ENCODE data around the gene TNNC1. TPM values are rescaled to one million over a fixed set of nuclear protein-coding genes. Genes with fewer than 3 reads are reported as not detected.

Gene TNNC1
- total and polyA plus RNA-seq, 2 donors (not counting 1 experiment from before 2014, with no cell fraction given), result 1.1 to 5.4 TPM

GRCh38 chr3:52452126-52452525, 1.7 kb downstream of the TNNC1 start:
- Histone ChIP-seq H2AFZ (ENCODE audit: insufficient read depth, low read depth, low read length, poor library complexity, severe bottlenecking) (no peak overlapping the region), H3K27me3 (replicated peaks in 1 of 4; ENCODE audit: control extremely low read depth in 1 of 4, control insufficient read depth in 3 of 4, insufficient read depth in 4 of 4, low read length in 3 of 4) (no peaks in the 10 kb centered on the region), H3K36me3 (replicated peaks in 1 of 2; ENCODE audit: control extremely low read depth in 1 of 2, control insufficient read depth in 1 of 2, extremely low read depth in 1 of 2, insufficient read depth in 2 of 2, low read length in 1 of 2) (peaks cover 0 to under 1% of the 10 kb centered on the region in 2 experiments), H3K27ac (ENCODE audit: low read length in 2 of 2) (no peak overlapping the region), H3K4me3 (ENCODE audit: control extremely low read depth in 1 of 5, extremely low read depth in 1 of 5, insufficient read depth in 1 of 5, low read depth in 2 of 5, low read length in 4 of 5) (no peak overlapping the region), H3K4me2 (replicated peaks; ENCODE audit: low read depth, low read length, poor library complexity, severe bottlenecking) (no peak overlapping the region), H3K4me1 (ENCODE audit: control insufficient read depth in 2 of 2, insufficient read depth in 2 of 2, low read length in 2 of 2) (peaks cover 16 to 26% of the 10 kb centered on the region in 2 donors), H3K9ac (ENCODE audit: low read length) (no peak overlapping the region), H3K79me2 (ENCODE audit: control insufficient read depth, insufficient read depth, low read length) (peaks cover 41% of the 10 kb centered on the region), H4K20me1 (ENCODE audit: control insufficient read depth, insufficient read depth, low read length, poor library complexity, severe bottlenecking) (no peaks in the 10 kb centered on the region), H3K9me3 (ENCODE audit: control extremely low read depth in 1 of 3, control insufficient read depth in 2 of 3, insufficient read depth in 1 of 3, low read length in 2 of 3) (no peaks in the 10 kb centered on the region)
- Mint-ChIP-seq H3K27me3 (no peaks in the 10 kb centered on the region), H3K4me3 (no peak overlapping the region), H3K27ac (no peak overlapping the region), H3K4me1 (peaks cover 23% of the 10 kb centered on the region), H3K9me3 (ENCODE audit: insufficient read depth) (no peaks in the 10 kb centered on the region)
- DNase-seq (no peak), ATAC-seq (ENCODE audit: low read depth) (no peak)
- no peak for TF ChIP-seq EZH2 (IDR thresholded peaks at IDR 0.05; ENCODE audit: borderline replicate concordance, insufficient read depth, low read depth, low read length, poor library complexity, severe bottlenecking)
- TF ChIP-seq CTCF (IDR thresholded peaks at IDR 0.05), result no peak
- intact Hi-C loops (cut with micrococcal nuclease), result no loop called here
- POLR2A ChIA-PET, result no interaction called here
- 95% methylated on average over 5 of the region's 6 CpGs for WGBS (ENCODE audit: insufficient coverage)
- CTCF ChIA-PET, result interaction anchor here (0.8 to 1.3 kb wide), 2 partner anchors 39 to 451 kb away, joined by 3 read pairs; no protein-coding TSS in a partner anchor

- H3K4me3 Mint-ChIP-seq, result no peak overlapping the region
- intact Hi-C loops (cut with micrococcal nuclease), result no loop called here
- WGBS (ENCODE audit: insufficient coverage), result 93% methylated on average over 16 of the region's 24 CpGs
These were observed 2.4 kb downstream of the TNNC1 start for GRCh38 chr3:52451237-52452083.

More at GRCh38 chr3:52451237-52452083, 2.4 kb downstream of the TNNC1 start:
- H3K36me3 ChIP-seq (replicated peaks in 1 of 2; ENCODE audit: control extremely low read depth in 1 of 2, control insufficient read depth in 1 of 2, extremely low read depth in 1 of 2, insufficient read depth in 2 of 2, low read length in 1 of 2), result no peaks in the 10 kb centered on the region
- H2AFZ ChIP-seq (ENCODE audit: insufficient read depth, low read depth, low read length, poor library complexity, severe bottlenecking), result no peak overlapping the region
- no peak overlapping the region for H3K27ac ChIP-seq (ENCODE audit: low read length in 2 of 2)
- H3K27me3 ChIP-seq (replicated peaks in 1 of 4; ENCODE audit: control extremely low read depth in 1 of 4, control insufficient read depth in 3 of 4, insufficient read depth in 4 of 4, low read length in 3 of 4), result no peaks in the 10 kb centered on the region
- H4K20me1 ChIP-seq (ENCODE audit: control insufficient read depth, insufficient read depth, low read length, poor library complexity, severe bottlenecking), result no peaks in the 10 kb centered on the region
- peaks cover 41% of the 10 kb centered on the region for H3K79me2 ChIP-seq (ENCODE audit: control insufficient read depth, insufficient read depth, low read length)
- no peak for TF ChIP-seq CTCF (IDR thresholded peaks at IDR 0.05)
- TF ChIP-seq EZH2 (IDR thresholded peaks at IDR 0.05; ENCODE audit: borderline replicate concordance, insufficient read depth, low read depth, low read length, poor library complexity, severe bottlenecking), result no peak
- ChIA-PET CTCF (interaction anchor here (1.3 kb wide), 1 partner anchor 38 kb away, joined by 3 read pairs; no protein-coding TSS in a partner anchor), POLR2A (no interaction called here)
- ATAC-seq (ENCODE audit: low read depth) (no peak), DNase-seq (no peak)
- no peak overlapping the region for H3K4me2 ChIP-seq (replicated peaks; ENCODE audit: low read depth, low read length, poor library complexity, severe bottlenecking)
- Mint-ChIP-seq H3K27me3 (no peaks in the 10 kb centered on the region), H3K9me3 (ENCODE audit: insufficient read depth) (no peaks in the 10 kb centered on the region), H3K4me1 (peaks cover 20% of the 10 kb centered on the region), H3K27ac (peak overlapping the region; percentile 56)
- H3K4me3 ChIP-seq (ENCODE audit: control extremely low read depth in 1 of 5, extremely low read depth in 1 of 5, insufficient read depth in 1 of 5, low read depth in 2 of 5, low read length in 4 of 5), result no peak overlapping the region
- H3K9ac ChIP-seq (ENCODE audit: low read length), result no peak overlapping the region
- no peaks in the 10 kb centered on the region for H3K9me3 ChIP-seq (ENCODE audit: control extremely low read depth in 1 of 3, control insufficient read depth in 2 of 3, insufficient read depth in 1 of 3, low read length in 2 of 3)
- H3K4me1 ChIP-seq (ENCODE audit: control insufficient read depth in 2 of 2, insufficient read depth in 2 of 2, low read length in 2 of 2), result peaks cover 15 to 24% of the 10 kb centered on the region in 2 donors
